Choroid plexus epithelial cell (primary cell): ENCODE measurements around the gene ZNF345.

Experiments
- DNase-seq: peaks from one replicate; pipeline ENCODE4 v3.0.0-alpha.2; 2010; ENCODE audit warnings: low read depth
- H3K4me3 ChIP-seq: 2 replicates; pipeline ENCODE4 v1.5.1; 2011; ENCODE audit warnings: low read depth, mild to moderate bottlenecking, control low read depth, low read length, moderate library complexity
- CTCF ChIP-seq: conservative IDR thresholded peaks from 2 replicates; pipeline ENCODE4 v1.5.1; 2011; ENCODE audit warnings: low read depth, mild to moderate bottlenecking, control low read depth, inconsistent platforms, low read length, moderate library complexity

Gene ZNF345

GRCh38 chr19:36918090-36918489, 67.4 kb downstream of the ZNF345 start:
- no peak overlapping the region for H3K4me3 ChIP-seq
- DNase-seq = no peak
- TF ChIP-seq CTCF = no peak
